Thyroid gland (tissue), 4 donors: Measurements from ENCODE around the gene SCFD2.

Experiments
- POLR2A ChIP-seq, 2 donors: fragments of 450-650 bp; IDR thresholded peaks; one replicate each; pipeline ENCODE4 v1.6.1; 2017; ENCODE audit warnings: antibody characterized with exemption in 2 of 2, mild to moderate bottlenecking in 2 of 2, moderate library complexity in 1 of 2
- TF ChIP-seq, protein P1 (sequence below), 6 experiments: fragments of 200-600 bp in 3 of 6; fragments of 450-650 bp in 3 of 6; sonication (generic) in 3 of 6; IDR thresholded peaks; one replicate each; pipeline ENCODE4 v1.5.1; 2016 to 2019; ENCODE audit warnings: antibody characterized with exemption in 6 of 6, mild to moderate bottlenecking in 2 of 6, inconsistent platforms in 1 of 6, moderate library complexity in 1 of 6

DNA sequence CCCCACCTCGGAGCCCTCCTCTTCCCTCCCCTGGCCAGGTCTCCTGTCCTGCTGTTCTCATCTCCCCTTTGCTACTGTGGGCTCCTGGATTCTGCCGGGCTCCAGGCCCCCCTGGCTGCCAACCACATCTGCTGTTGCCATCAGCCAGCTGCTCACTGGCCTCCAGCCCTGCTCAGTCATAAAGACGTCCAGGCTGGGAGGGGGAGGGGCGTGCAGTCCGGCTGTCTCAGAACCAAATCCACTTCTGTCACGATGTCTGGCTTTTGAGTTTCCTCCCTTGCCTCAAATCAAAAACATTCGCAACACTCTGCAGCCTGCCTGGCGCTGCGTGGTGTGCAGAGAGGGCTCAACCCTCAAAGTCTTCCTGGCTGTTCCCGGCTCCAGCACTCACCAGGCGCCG is 496.7 kb downstream of the SCFD2 start:
- TF ChIP-seq, protein P1, sequence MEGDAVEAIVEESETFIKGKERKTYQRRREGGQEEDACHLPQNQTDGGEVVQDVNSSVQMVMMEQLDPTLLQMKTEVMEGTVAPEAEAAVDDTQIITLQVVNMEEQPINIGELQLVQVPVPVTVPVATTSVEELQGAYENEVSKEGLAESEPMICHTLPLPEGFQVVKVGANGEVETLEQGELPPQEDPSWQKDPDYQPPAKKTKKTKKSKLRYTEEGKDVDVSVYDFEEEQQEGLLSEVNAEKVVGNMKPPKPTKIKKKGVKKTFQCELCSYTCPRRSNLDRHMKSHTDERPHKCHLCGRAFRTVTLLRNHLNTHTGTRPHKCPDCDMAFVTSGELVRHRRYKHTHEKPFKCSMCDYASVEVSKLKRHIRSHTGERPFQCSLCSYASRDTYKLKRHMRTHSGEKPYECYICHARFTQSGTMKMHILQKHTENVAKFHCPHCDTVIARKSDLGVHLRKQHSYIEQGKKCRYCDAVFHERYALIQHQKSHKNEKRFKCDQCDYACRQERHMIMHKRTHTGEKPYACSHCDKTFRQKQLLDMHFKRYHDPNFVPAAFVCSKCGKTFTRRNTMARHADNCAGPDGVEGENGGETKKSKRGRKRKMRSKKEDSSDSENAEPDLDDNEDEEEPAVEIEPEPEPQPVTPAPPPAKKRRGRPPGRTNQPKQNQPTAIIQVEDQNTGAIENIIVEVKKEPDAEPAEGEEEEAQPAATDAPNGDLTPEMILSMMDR (IDR thresholded peaks at IDR 0.05), result no peak
- TF ChIP-seq POLR2A (IDR thresholded peaks at IDR 0.05), result peak in 1 of 2 donors; percentile 9
